K562 (cell line): Measurements from ENCODE around the gene ZNF112. TPM values are rescaled to one million over a fixed set of nuclear protein-coding genes. Genes with fewer than 3 reads are reported as not detected.
A peak's percentile ranks its signal among the peaks of the same experiment; 100 is the strongest.

Experiments used
- ATF1 ChIP-seq, 2 experiments: fragments of 450-650 bp in 1 of 2; IDR thresholded peaks; 2 replicates each; pipeline ENCODE4 v1.6.1; 2016; ENCODE audit warnings: missing compliant biosample characterization in 1 of 2, missing genetic modification characterization in 1 of 2
- CREB1 ChIP-seq, 2 experiments: sonication (generic) in 1 of 2; formaldehyde crosslinking in 1 of 2; IDR thresholded peaks; 2 replicates each; pipeline versions ENCODE4 v1.6.1 to v1.8.0; 2012 to 2022; ENCODE audit warnings: inconsistent platforms in 1 of 2, mild to moderate bottlenecking in 1 of 2, missing genetic modification reagents in 1 of 2, moderate library complexity in 1 of 2
- CREM ChIP-seq: IDR thresholded peaks from 2 replicates; pipeline ENCODE4 v1.6.1; 2014; ENCODE audit warnings: antibody characterized with exemption, low read depth
- ELF1 ChIP-seq: fragments of 200-800 bp; sonication (Bioruptor generic); IDR thresholded peaks from 2 replicates; pipeline ENCODE4 v1.6.1; 2016; ENCODE audit warnings: missing genetic modification characterization, missing compliant biosample characterization
- ELF2 ChIP-seq: fragments of 250-450 bp; sonication (Bioruptor Pico); IDR thresholded peaks from 2 replicates; pipeline ENCODE4 v1.5.0; 2021; ENCODE audit warnings: mild to moderate bottlenecking
- NR2C1 ChIP-seq, 2 experiments: fragments of 450-650 bp; IDR thresholded peaks; 2 replicates each; pipeline ENCODE4 v1.6.1; 2017; ENCODE audit warnings: mild to moderate bottlenecking in 2 of 2, antibody characterized with exemption in 1 of 2, inconsistent platforms in 1 of 2, missing compliant biosample characterization in 1 of 2, missing genetic modification characterization in 1 of 2
- PHF20 ChIP-seq: fragments of 450-650 bp; IDR thresholded peaks from 2 replicates; pipeline ENCODE4 v1.6.1; 2018; ENCODE audit not compliant: partially characterized antibody
- SRSF7 ChIP-seq: fragments of 200-400 bp; formaldehyde crosslinking; optimal IDR thresholded peaks from 2 replicates; pipeline ENCODE3; 2017; ENCODE audit warnings: mild to moderate bottlenecking, low read depth, low read length
- ZNF143 ChIP-seq: sonication (generic); formaldehyde crosslinking; IDR thresholded peaks from 2 replicates; pipeline ENCODE4 v1.9.0; 2022; ENCODE audit warnings: mild to moderate bottlenecking, missing genetic modification reagents
- polyA plus RNA-seq, 8 experiments: library from polyadenylated mRNA; depleted of rRNA in 4 of 8; stranded (reverse) in 5 of 8; unstranded in 3 of 8; fragments of >200 nt; fragmentation: Nextera tagmentation in 2 of 8; fragmentation: Illumina TruSeq in 1 of 8; extraction: Ambion mirVana in 2 of 8; extraction: Trizol in 1 of 8; gene quantifications; 2 replicates each; pipeline versions ENCODE4 v1.2.1 to v1.2.3, GENCODE V29; 2011 to 2014; ENCODE audit warnings: inconsistent platforms in 1 of 8, missing spikeins in 1 of 8
- total RNA-seq, 7 experiments: library from RNA; depleted of rRNA in 6 of 7; stranded (reverse); fragments of >200 nt in 6 of 7; fragmentation: Illumina TruSeq in 2 of 7; extraction: Trizol in 2 of 7; gene quantifications; 2 replicates each; pipeline versions ENCODE4 v1.2.1 to v1.2.3, GENCODE V29; 2011 to 2021; ENCODE audit warnings: low replicate concordance in 1 of 7
- TF ChIP-seq, protein P1 (sequence below), 2 experiments: fragments of 450-650 bp in 1 of 2; sonication (generic) in 1 of 2; formaldehyde crosslinking in 1 of 2; IDR thresholded peaks; 2 replicates each; pipeline versions ENCODE4 v1.7.1 to v1.9.0; 2016 to 2022; ENCODE audit warnings: inconsistent platforms in 1 of 2, mild to moderate bottlenecking in 1 of 2, missing genetic modification reagents in 1 of 2
- TF ChIP-seq, protein P2 (sequence below): fragments of 250-450 bp; sonication (Bioruptor Pico); IDR thresholded peaks from 2 replicates; pipeline ENCODE4 v1.5.1; 2021; ENCODE audit warnings: mild to moderate bottlenecking
- TF ChIP-seq, protein P3 (sequence below): fragments of 450-650 bp; IDR thresholded peaks from 2 replicates; pipeline ENCODE4 v1.6.1; 2014; ENCODE audit warnings: low read depth, mild to moderate bottlenecking, moderate library complexity, borderline replicate concordance

The ZNF112 gene
- total and polyA plus RNA-seq, 9 of the 15 experiments (the other 6 are each of a cell fraction or from before 2014, with no cell fraction given) = 0.21 to 1.3 (median 0.61) TPM

DNA sequence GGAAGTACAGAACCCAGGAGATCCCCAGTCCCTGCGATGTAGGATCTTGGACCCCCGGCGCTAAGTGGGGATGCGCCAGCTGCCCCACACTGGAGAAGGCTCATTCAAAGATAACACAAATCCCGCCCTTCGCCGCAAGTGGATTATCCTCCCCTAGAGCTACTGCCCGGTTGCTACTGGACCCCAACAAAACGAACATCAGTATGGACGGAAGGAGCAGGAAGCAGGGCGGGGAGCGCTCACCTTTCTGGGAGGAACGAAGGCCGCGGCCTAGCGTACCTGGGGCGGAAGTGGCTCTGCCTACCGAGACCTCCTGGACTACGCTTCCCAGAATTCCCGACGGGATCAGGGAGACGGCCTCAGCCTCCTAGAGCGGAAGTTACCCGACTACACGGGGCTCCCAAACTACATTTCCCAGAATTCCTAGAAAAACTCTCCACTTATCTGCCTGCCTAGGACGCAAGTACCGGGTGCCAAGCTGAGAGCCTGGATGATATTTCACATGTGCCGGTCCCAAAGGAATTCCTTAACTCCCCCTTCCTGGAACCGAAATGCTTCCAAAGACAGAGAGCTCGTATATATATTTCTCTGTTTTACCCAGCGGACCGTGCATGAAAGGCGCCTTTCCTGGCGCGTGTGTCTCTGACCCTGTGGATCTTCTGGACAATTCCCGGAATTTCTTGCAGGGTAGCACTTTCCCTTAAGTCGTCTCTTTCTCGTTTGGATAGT is at the start of gene ZNF112 (continued):
- TF ChIP-seq PHF20 = peak; percentile 58
- TF ChIP-seq NR2C1 (IDR thresholded peaks at IDR 0.05) = no peak
- peak; percentile 85 for TF ChIP-seq NR2C1 (tag; IDR thresholded peaks at IDR 0.05)
- no peak for TF ChIP-seq ATF1 (CRISPR knock-in tag; IDR thresholded peaks at IDR 0.05)
- peak; percentile 40; the same call in 1 of the 2 replicates for TF ChIP-seq ATF1 (tag; IDR thresholded peaks at IDR 0.05)
- TF ChIP-seq CREB1 (IDR thresholded peaks at IDR 0.05) = no peak
- no peak for TF ChIP-seq CREB1 (CRISPR knock-in tag; IDR thresholded peaks at IDR 0.05)
- peak; percentile 93 for TF ChIP-seq ELF1 (tag)
- TF ChIP-seq ELF2 (CRISPR knock-in tag) = 0 out of 2 replicates have a peak, but pooled peaks have one; percentile 36
- TF ChIP-seq, protein P1, sequence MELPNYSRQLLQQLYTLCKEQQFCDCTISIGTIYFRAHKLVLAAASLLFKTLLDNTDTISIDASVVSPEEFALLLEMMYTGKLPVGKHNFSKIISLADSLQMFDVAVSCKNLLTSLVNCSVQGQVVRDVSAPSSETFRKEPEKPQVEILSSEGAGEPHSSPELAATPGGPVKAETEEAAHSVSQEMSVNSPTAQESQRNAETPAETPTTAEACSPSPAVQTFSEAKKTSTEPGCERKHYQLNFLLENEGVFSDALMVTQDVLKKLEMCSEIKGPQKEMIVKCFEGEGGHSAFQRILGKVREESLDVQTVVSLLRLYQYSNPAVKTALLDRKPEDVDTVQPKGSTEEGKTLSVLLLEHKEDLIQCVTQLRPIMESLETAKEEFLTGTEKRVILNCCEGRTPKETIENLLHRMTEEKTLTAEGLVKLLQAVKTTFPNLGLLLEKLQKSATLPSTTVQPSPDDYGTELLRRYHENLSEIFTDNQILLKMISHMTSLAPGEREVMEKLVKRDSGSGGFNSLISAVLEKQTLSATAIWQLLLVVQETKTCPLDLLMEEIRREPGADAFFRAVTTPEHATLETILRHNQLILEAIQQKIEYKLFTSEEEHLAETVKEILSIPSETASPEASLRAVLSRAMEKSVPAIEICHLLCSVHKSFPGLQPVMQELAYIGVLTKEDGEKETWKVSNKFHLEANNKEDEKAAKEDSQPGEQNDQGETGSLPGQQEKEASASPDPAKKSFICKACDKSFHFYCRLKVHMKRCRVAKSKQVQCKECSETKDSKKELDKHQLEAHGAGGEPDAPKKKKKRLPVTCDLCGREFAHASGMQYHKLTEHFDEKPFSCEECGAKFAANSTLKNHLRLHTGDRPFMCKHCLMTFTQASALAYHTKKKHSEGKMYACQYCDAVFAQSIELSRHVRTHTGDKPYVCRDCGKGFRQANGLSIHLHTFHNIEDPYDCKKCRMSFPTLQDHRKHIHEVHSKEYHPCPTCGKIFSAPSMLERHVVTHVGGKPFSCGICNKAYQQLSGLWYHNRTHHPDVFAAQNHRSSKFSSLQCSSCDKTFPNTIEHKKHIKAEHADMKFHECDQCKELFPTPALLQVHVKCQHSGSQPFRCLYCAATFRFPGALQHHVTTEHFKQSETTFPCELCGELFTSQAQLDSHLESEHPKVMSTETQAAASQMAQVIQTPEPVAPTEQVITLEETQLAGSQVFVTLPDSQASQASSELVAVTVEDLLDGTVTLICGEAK (IDR thresholded peaks at IDR 0.05) = peak; percentile 87
- TF ChIP-seq, protein P1 (CRISPR knock-in tag; IDR thresholded peaks at IDR 0.05) = no peak
- peak; percentile 48 for TF ChIP-seq CREM
- TF ChIP-seq SRSF7 = no peak
- TF ChIP-seq, protein P2, sequence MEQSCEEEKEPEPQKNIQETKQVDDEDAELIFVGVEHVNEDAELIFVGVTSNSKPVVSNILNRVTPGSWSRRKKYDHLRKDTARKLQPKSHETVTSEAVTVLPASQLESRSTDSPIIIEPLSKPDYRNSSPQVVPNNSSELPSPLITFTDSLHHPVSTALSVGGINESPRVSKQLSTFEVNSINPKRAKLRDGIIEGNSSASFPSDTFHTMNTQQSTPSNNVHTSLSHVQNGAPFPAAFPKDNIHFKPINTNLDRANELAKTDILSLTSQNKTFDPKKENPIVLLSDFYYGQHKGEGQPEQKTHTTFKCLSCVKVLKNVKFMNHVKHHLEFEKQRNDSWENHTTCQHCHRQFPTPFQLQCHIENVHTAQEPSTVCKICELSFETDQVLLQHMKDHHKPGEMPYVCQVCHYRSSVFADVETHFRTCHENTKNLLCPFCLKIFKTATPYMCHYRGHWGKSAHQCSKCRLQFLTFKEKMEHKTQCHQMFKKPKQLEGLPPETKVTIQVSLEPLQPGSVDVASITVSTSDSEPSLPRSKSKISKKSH (CRISPR knock-in tag) = no peak
- peak; percentile 69; the same call in 1 of the 2 replicates for TF ChIP-seq ZNF143 (CRISPR knock-in tag)
- TF ChIP-seq, protein P3, sequence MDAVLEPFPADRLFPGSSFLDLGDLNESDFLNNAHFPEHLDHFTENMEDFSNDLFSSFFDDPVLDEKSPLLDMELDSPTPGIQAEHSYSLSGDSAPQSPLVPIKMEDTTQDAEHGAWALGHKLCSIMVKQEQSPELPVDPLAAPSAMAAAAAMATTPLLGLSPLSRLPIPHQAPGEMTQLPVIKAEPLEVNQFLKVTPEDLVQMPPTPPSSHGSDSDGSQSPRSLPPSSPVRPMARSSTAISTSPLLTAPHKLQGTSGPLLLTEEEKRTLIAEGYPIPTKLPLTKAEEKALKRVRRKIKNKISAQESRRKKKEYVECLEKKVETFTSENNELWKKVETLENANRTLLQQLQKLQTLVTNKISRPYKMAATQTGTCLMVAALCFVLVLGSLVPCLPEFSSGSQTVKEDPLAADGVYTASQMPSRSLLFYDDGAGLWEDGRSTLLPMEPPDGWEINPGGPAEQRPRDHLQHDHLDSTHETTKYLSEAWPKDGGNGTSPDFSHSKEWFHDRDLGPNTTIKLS = 0 out of 2 replicates have a peak, but pooled peaks have one; percentile 29
